ENCODE data around the gene CAGE1.
"Not testable (repeated sequence)": the region's sequence is repeated elsewhere in the genome, so short reads cannot be mapped to it uniquely, and the experiment has no call there.

The CAGE1 gene

DNA sequence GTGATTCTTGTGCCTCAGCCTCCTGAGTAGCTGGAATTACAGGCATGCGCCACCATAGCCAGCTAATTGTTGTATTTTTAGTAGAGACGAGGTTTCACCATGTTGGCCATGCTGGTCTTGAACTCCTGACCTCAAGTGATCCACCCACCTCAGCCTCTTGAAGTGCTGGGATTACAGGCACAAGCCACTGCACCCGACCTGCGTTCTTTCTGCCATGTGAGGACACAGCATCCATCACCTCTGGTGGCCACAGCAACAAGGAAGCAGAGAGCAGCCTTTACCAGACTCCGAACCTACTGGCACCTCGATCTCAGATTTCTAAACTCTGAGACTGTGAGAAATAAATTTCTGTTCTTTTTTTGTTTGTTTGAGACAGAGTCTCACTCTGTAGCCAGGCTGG, 67.7 kb downstream of the CAGE1 start:
- H3K27me3 ChIP-seq (ENCODE audit: control insufficient read depth, insufficient read depth, low read length); H3K4me1 ChIP-seq (ENCODE audit: control insufficient read depth, insufficient read depth, low read length); H3K4me3 ChIP-seq (ENCODE audit: low read length); DNase-seq (ENCODE audit: low read depth, low spot score); H3K36me3 ChIP-seq (ENCODE audit: control insufficient read depth, insufficient read depth, low read length); H3K9me3 ChIP-seq (ENCODE audit: control insufficient read depth, insufficient read depth, low read length); H3K27ac ChIP-seq (ENCODE audit: low read length): not testable (repeated sequence)
- WGBS (ENCODE audit: insufficient coverage, insufficient read length), result no CpG with 5 or more reads among the region's 6 CpGs

DNA sequence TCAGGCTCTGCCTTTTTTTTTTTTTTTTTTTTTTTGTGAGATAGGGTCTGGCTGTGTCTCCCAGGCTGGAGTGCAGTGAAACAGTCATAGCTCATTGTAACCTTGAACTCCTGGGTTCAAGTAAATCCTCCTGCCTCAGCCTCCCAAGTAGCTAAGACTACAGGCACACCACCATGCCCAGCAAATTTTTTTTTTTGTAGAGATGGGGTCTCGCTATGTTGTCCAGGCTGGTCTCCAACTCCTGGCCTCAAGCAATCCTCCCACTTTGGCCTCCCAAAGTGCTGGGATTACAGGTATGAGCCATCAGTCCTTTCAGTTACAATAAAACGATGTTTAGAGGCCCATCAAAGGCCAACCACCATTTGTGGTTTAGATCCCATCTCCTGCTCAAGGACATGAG, 70.1 kb downstream of the CAGE1 start:
- DNase-seq (ENCODE audit: low read depth, low spot score); H3K9me3 ChIP-seq (ENCODE audit: control insufficient read depth, insufficient read depth, low read length); H3K36me3 ChIP-seq (ENCODE audit: control insufficient read depth, insufficient read depth, low read length); H3K4me3 ChIP-seq (ENCODE audit: low read length); H3K4me1 ChIP-seq (ENCODE audit: control insufficient read depth, insufficient read depth, low read length); H3K27me3 ChIP-seq (ENCODE audit: control insufficient read depth, insufficient read depth, low read length); H3K27ac ChIP-seq (ENCODE audit: low read length): not testable (repeated sequence)
- no CpG with 5 or more reads among the region's 2 CpGs for WGBS (ENCODE audit: insufficient coverage, insufficient read length)

DNA sequence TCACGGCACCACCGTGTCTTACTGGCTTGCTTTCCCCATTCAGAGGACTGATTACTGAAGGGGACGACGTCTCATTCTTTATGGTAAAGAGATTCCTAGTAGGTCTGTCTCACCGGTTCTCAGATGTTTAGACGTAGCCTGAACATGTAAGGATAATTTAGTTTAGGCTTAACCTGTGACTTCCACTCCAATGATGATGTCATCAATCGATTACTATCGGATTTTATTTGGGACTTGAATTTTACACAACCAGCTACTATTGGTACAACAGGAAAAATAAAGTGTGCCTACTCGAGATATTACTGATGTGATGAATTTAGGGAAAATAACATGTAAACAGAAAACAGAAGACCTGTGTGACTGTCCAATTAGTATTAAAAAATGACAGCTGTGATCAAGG, 72.0 kb downstream of the CAGE1 start:
- no CpG with 5 or more reads among the region's 9 CpGs for WGBS (ENCODE audit: insufficient coverage, insufficient read length)
- Histone ChIP-seq H3K4me3 (ENCODE audit: low read length) (no peak overlapping the region), H3K9me3 (ENCODE audit: control insufficient read depth, insufficient read depth, low read length) (no peaks in the 10 kb centered on the region), H3K4me1 (ENCODE audit: control insufficient read depth, insufficient read depth, low read length) (no peaks in the 10 kb centered on the region), H3K36me3 (ENCODE audit: control insufficient read depth, insufficient read depth, low read length) (no peaks in the 10 kb centered on the region), H3K27ac (ENCODE audit: low read length) (no peak overlapping the region), H3K27me3 (ENCODE audit: control insufficient read depth, insufficient read depth, low read length) (no peaks in the 10 kb centered on the region)
- no peak for DNase-seq (ENCODE audit: low read depth, low spot score)

DNA sequence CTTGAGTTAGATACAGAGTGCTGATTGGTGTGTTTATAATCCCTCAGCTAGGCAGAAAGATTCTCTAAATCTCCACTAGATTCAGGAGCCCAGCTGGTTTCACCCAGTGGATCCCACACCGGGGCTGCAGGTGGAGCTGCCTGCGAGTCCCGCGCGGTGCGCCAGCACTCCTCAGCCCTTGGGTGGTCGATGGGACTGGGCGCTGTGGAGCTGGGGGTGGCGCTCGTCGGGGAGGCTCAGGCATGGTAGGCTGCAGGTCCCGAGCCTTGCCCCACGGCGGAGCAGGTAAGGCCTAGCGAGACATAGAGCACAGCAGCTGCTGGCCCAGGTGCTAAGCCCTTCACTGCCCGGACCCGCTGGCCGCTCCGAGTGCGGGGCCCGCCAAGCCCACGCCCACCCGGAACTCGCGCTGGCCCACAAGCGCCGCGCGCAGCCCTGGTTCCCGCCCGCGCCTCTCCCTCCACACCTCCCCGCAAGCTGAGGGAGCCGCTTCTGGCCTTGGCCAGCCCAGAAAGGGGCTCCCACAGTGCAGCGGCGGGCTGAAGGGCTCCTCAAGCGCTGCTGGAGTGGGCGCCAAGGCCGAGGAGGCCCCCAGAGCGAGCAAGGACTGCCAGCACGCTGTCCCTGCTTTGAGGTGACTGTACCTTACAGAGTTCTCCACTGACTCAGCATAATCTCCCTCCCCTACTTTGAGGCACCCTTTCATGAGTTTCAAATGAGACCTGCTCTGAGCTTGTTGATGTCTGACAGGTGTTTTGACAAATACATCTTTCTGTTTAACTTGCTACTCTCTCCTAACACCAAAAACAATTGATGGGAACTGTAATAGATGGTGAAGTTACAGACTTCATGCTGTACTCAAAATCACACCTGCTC, 72.6 kb downstream of the CAGE1 start:
- H3K27ac ChIP-seq (ENCODE audit: low read length), result no peak overlapping the region
- DNase-seq (ENCODE audit: low read depth, low spot score), result no peak
- no peaks in the 10 kb centered on the region for H3K4me1 ChIP-seq (ENCODE audit: control insufficient read depth, insufficient read depth, low read length)
- no CpG with 5 or more reads among the region's 41 CpGs for WGBS (ENCODE audit: insufficient coverage, insufficient read length)
- H3K4me3 ChIP-seq (ENCODE audit: low read length), result no peak overlapping the region
- H3K9me3 ChIP-seq (ENCODE audit: control insufficient read depth, insufficient read depth, low read length), result no peaks in the 10 kb centered on the region
- no peaks in the 10 kb centered on the region for H3K27me3 ChIP-seq (ENCODE audit: control insufficient read depth, insufficient read depth, low read length)
- H3K36me3 ChIP-seq (ENCODE audit: control insufficient read depth, insufficient read depth, low read length), result no peaks in the 10 kb centered on the region

DNA sequence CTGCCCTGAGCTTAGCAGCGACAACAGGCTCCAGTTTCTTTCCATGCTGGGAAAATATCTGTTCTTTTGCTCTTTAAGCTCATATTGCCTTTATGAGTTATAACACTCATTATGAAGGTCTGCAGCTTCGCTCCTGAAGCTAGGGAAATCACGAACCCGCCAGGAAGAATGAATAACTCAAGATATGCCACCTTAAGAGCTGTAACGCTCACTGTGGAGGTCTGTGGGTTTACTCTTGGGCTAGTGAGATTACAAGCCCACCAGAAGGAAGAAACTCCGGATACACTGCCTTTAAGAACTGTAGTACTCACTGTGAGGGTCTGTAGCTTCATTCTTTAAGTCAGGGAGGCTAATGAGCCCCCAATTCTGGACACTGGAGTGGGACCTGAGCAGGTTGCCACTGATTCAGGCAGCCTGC, 73.6 kb downstream of the CAGE1 start:
- Histone ChIP-seq H3K27me3 (ENCODE audit: control insufficient read depth, insufficient read depth, low read length) (no peaks in the 10 kb centered on the region), H3K36me3 (ENCODE audit: control insufficient read depth, insufficient read depth, low read length) (no peaks in the 10 kb centered on the region), H3K9me3 (ENCODE audit: control insufficient read depth, insufficient read depth, low read length) (no peaks in the 10 kb centered on the region), H3K27ac (ENCODE audit: low read length) (no peak overlapping the region), H3K4me1 (ENCODE audit: control insufficient read depth, insufficient read depth, low read length) (no peaks in the 10 kb centered on the region), H3K4me3 (ENCODE audit: low read length) (no peak overlapping the region)
- no CpG with 5 or more reads among the region's 6 CpGs for WGBS (ENCODE audit: insufficient coverage, insufficient read length)
- no peak for DNase-seq (ENCODE audit: low read depth, low spot score)

DNA sequence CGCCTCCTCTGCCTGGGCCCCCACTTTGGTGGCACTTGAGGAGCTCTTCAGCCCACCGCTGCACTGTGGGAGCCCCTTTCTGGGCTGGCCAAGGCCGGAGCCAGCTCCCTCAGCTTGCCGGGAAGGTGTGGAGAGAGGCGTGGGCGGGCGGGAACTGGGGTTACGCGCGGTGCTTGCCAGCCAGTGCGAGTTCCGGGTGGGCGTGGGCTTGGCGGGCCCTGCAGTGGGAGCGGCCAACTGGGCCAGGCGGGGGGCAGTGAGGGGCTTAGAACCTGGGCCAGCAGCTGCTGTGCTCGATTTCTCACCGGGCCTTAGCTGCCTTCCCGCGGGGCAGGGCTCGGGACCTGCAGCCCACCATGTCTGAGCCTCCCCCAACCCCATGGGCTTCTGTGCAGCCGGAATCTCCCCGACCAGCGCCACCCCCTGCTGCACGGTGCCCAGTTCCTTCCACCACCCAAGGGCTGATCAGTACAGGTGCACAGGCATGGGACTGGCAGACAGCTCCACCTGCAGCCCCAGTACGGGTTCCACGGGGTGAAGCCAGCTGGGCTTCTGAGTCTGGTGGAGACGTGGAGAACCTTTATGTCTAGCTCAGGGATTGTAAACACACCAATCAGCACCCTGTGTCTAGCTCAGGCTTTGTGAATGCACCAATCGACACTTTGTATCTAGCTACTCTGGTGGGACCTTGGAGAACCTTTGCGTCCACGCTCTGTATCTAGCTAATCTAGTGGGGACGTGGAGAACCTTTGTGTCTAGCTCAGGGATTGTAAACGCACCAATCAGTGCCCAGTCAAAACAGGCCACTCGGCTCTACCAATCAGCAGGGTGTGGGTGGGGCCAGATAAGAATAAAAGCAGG, 74.2 kb downstream of the CAGE1 start:
- DNase-seq (ENCODE audit: low read depth, low spot score); H3K36me3 ChIP-seq (ENCODE audit: control insufficient read depth, insufficient read depth, low read length); H3K9me3 ChIP-seq (ENCODE audit: control insufficient read depth, insufficient read depth, low read length); H3K27me3 ChIP-seq (ENCODE audit: control insufficient read depth, insufficient read depth, low read length); H3K27ac ChIP-seq (ENCODE audit: low read length); H3K4me1 ChIP-seq (ENCODE audit: control insufficient read depth, insufficient read depth, low read length); H3K4me3 ChIP-seq (ENCODE audit: low read length): not testable (repeated sequence)
- no CpG with 5 or more reads among the region's 34 CpGs for WGBS (ENCODE audit: insufficient coverage, insufficient read length)

DNA sequence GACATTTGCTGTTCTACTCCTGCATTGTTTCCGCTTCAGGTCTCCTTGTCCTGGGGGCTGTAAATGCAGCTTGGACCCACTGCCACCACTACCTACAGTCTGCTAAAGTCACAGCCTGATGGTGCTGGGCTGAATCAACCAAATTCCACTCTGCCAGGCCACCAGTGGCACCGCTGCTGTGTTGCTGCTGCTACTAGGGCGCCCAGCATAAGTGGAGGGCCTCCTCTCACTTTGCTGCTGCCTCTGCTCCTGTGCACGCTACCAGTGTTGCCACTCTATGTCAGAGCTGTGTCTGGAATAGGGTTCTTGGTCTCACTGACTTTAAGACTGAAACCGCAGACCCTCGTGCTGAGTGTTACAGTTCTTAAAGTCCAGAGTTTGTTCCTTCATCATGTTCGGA, 75.1 kb downstream of the CAGE1 start:
- no peak overlapping the region for H3K4me3 ChIP-seq (ENCODE audit: low read length)
- DNase-seq (ENCODE audit: low read depth, low spot score), result no peak
- no peaks in the 10 kb centered on the region for H3K36me3 ChIP-seq (ENCODE audit: control insufficient read depth, insufficient read depth, low read length)
- H3K27me3 ChIP-seq (ENCODE audit: control insufficient read depth, insufficient read depth, low read length), result no peaks in the 10 kb centered on the region
- WGBS (ENCODE audit: insufficient coverage, insufficient read length), result no CpG with 5 or more reads among the region's 7 CpGs
- no peak overlapping the region for H3K27ac ChIP-seq (ENCODE audit: low read length)
- no peaks in the 10 kb centered on the region for H3K9me3 ChIP-seq (ENCODE audit: control insufficient read depth, insufficient read depth, low read length)
- no peaks in the 10 kb centered on the region for H3K4me1 ChIP-seq (ENCODE audit: control insufficient read depth, insufficient read depth, low read length)

DNA sequence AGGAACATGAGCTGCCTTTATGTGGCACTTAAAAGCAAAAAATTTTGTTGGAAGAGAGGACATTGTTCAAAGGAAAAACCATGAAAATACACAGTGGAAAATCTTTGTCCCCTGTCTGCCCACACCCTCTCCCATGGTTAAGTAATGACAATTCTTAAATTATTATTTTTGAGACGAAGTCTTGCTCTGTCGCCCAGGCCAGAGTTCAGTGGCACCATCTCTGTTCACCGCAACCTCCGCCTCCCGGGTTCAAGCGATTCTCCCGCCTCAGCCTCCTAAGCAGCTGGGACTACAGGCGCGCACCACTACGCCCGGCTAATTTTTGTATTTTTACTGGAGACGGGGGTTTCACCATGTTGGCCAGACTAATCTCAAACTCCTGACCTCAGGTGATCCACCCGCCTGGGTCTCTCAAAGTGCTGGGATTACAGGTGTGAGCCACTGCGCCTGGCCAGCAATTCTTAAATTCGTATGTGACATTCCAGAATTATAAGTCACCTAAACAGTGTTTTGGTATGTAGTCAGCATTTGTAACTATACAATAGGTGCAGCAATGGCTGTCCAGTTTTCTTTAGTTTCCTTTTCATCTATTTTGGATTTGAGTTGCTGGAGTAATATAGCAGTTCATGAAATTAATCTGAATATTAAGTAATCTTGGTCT, 75.9 kb downstream of the CAGE1 start:
- Histone ChIP-seq H3K4me1 (ENCODE audit: control insufficient read depth, insufficient read depth, low read length) (no peaks in the 10 kb centered on the region), H3K36me3 (ENCODE audit: control insufficient read depth, insufficient read depth, low read length) (no peaks in the 10 kb centered on the region; the same call in 1 of the 2 replicates), H3K27ac (ENCODE audit: low read length) (no peak overlapping the region), H3K4me3 (ENCODE audit: low read length) (peak overlapping the region; percentile 14; the same call in 1 of the 2 replicates), H3K9me3 (ENCODE audit: control insufficient read depth, insufficient read depth, low read length) (no peaks in the 10 kb centered on the region), H3K27me3 (ENCODE audit: control insufficient read depth, insufficient read depth, low read length) (no peaks in the 10 kb centered on the region)
- no CpG with 5 or more reads among the region's 15 CpGs for WGBS (ENCODE audit: insufficient coverage, insufficient read length)
- no peak for DNase-seq (ENCODE audit: low read depth, low spot score)

DNA sequence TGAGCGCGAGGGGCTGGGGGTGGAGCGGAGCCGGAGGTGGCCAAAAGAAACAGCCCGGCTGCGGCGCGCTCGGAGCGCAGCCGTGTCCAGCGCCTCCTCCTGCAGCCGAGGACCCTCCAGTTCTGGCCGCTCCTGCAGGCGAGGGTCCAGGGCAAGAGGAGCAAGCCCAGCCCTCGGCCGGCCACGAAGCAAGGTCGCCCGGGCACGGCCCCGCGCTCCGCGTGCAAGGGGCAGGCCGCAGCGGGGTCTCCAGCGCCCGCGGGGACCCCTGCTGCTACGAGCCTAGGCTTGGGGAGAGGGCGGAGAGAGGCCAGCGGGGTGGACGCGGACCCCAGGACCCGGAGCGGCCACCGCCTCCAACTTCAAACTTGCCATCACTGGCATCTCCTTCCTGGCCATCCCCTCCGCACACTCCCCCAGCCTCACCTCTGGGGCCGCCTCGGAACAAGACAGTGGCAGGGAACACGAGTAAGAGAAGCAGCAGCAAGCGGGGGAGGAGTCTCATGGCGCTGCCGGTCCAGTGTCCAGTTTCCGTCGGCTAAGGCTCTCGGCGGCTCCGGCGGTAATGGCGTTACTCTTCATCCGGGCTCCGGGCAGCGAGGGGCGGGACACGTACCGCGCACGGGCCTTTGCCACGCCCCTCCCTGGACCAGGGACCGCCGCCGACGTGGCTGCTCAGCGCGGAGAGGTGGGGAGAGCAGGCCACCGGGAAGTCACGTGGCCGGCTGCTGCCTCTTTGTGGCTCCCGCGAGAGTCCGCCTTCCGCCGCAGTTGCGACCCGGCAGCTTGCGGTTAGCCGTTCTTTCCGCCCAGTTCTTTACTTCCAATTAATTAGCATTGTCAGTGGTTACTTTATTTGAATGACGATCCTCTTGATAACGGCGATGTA, 76.7 kb downstream of the CAGE1 start, which contains the start of gene SSR1:
Gene SSR1 (minus strand): TSS at position 584 of the 889 bp plus-strand sequence. CDS start 79 bp downstream, at position 505.
- no peaks in the 10 kb centered on the region for H3K4me1 ChIP-seq (ENCODE audit: control insufficient read depth, insufficient read depth, low read length)
- H3K27me3 ChIP-seq (ENCODE audit: control insufficient read depth, insufficient read depth, low read length), result no peaks in the 10 kb centered on the region
- no peak within 1 kb of the TSS for H3K27ac ChIP-seq (ENCODE audit: low read length)
- peak; percentile 91 for DNase-seq (ENCODE audit: low read depth, low spot score)
- H3K4me3 ChIP-seq (ENCODE audit: low read length), result peak within 1 kb of the TSS; percentile 91
- no CpG with 5 or more reads among the region's 83 CpGs for WGBS (ENCODE audit: insufficient coverage, insufficient read length)
- H3K36me3 ChIP-seq (ENCODE audit: control insufficient read depth, insufficient read depth, low read length), result no peaks in the 10 kb centered on the region; the same call in 1 of the 2 replicates
- no peaks in the 10 kb centered on the region for H3K9me3 ChIP-seq (ENCODE audit: control insufficient read depth, insufficient read depth, low read length)
